ENCODE data around the gene DOCK9. TPM values are rescaled to one million over a fixed set of nuclear protein-coding genes. Genes with fewer than 3 reads are reported as not detected.

DOCK9 gene, protein sequence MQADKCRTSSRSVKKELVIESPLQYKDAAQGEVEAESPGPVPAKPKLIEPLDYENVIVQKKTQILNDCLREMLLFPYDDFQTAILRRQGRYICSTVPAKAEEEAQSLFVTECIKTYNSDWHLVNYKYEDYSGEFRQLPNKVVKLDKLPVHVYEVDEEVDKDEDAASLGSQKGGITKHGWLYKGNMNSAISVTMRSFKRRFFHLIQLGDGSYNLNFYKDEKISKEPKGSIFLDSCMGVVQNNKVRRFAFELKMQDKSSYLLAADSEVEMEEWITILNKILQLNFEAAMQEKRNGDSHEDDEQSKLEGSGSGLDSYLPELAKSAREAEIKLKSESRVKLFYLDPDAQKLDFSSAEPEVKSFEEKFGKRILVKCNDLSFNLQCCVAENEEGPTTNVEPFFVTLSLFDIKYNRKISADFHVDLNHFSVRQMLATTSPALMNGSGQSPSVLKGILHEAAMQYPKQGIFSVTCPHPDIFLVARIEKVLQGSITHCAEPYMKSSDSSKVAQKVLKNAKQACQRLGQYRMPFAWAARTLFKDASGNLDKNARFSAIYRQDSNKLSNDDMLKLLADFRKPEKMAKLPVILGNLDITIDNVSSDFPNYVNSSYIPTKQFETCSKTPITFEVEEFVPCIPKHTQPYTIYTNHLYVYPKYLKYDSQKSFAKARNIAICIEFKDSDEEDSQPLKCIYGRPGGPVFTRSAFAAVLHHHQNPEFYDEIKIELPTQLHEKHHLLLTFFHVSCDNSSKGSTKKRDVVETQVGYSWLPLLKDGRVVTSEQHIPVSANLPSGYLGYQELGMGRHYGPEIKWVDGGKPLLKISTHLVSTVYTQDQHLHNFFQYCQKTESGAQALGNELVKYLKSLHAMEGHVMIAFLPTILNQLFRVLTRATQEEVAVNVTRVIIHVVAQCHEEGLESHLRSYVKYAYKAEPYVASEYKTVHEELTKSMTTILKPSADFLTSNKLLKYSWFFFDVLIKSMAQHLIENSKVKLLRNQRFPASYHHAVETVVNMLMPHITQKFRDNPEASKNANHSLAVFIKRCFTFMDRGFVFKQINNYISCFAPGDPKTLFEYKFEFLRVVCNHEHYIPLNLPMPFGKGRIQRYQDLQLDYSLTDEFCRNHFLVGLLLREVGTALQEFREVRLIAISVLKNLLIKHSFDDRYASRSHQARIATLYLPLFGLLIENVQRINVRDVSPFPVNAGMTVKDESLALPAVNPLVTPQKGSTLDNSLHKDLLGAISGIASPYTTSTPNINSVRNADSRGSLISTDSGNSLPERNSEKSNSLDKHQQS (N-terminal part only)
- total RNA-seq: 100 to 1,000 TPM in 3 of 4 donors, 10 to 100 TPM in 1; 78.7 to 306 (median 142) TPM

DNA sequence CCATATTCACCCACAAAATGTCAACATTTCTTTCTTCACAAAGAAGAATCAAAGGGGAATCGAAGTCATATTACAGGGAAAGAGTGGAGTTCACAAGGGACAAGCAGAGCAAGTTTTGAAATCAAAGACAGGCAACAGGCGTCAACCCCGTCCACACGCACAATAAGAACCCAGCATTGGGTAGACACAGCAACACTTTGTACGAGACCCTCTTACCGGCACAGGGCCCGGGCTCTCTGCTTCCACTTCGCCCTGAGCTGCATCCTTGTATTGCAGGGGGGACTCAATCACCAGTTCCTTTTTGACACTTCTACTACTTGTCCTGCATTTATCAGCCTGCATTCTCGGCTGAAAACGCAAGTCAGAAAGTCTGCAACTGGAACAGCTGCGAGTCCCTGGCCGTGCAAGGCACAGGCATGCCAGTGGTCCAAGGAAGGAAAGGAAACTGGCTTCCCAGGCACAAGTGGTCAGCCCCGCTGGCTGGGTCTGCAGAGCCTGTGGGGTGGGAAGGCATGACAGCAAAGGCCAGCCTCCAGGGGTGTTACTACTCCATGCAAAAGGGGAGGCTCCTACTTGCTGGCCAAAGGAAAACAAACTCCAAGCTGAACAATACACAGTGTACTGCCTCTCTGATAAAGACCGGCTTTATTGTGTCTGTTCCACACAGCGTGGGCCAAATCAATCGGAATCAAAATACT is at the start of gene DOCK9:
DOCK9 (minus strand) TSS at position 497 of the 698 bp plus-strand sequence; CDS start at position 342, 155 bp downstream.
- TF ChIP-seq, protein P1, sequence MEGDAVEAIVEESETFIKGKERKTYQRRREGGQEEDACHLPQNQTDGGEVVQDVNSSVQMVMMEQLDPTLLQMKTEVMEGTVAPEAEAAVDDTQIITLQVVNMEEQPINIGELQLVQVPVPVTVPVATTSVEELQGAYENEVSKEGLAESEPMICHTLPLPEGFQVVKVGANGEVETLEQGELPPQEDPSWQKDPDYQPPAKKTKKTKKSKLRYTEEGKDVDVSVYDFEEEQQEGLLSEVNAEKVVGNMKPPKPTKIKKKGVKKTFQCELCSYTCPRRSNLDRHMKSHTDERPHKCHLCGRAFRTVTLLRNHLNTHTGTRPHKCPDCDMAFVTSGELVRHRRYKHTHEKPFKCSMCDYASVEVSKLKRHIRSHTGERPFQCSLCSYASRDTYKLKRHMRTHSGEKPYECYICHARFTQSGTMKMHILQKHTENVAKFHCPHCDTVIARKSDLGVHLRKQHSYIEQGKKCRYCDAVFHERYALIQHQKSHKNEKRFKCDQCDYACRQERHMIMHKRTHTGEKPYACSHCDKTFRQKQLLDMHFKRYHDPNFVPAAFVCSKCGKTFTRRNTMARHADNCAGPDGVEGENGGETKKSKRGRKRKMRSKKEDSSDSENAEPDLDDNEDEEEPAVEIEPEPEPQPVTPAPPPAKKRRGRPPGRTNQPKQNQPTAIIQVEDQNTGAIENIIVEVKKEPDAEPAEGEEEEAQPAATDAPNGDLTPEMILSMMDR (IDR thresholded peaks at IDR 0.05; ENCODE audit: low read depth): no peak

DNA sequence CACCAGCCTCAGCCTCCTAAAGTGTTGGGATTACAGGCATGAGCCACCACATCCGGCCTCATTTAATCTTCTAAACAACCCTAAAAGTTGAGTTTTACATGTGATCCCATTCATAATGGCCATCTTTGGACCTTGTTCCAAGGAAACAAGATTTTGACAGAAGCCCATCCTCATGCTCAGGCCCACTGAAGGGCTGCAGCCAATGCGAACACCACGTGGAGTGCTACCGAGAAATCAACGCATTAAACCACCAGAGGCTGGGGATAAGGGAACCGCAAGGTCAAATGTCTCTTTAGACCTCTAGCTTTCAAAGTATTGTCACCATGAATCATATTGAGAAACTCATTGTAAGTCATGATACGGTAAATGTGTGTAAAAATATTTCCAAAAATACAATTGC is 49.4 kb upstream of the DOCK9 start:
- TF ChIP-seq, protein P1 (IDR thresholded peaks at IDR 0.05; ENCODE audit: low read depth): no peak

DNA sequence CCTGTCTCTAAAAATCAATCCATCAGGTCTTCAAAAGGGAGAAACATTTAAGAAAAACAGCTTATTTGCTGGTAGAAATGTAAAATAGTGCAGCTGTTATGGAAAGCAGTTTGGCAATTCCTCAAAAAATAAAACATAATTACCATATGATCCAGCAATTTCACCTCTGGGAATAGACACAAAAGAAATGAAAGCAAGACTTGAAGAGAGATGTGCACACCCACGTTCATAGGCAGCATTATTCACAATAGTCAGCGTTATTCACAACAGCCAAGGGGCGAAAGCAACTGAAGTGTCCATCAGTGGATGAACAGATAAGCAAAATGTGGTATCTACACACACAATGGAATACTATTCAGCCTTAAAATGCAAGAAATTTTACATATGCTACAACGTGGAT is 45.1 kb upstream of the DOCK9 start:
- TF ChIP-seq, protein P1 (IDR thresholded peaks at IDR 0.05; ENCODE audit: low read depth): no peak

DNA sequence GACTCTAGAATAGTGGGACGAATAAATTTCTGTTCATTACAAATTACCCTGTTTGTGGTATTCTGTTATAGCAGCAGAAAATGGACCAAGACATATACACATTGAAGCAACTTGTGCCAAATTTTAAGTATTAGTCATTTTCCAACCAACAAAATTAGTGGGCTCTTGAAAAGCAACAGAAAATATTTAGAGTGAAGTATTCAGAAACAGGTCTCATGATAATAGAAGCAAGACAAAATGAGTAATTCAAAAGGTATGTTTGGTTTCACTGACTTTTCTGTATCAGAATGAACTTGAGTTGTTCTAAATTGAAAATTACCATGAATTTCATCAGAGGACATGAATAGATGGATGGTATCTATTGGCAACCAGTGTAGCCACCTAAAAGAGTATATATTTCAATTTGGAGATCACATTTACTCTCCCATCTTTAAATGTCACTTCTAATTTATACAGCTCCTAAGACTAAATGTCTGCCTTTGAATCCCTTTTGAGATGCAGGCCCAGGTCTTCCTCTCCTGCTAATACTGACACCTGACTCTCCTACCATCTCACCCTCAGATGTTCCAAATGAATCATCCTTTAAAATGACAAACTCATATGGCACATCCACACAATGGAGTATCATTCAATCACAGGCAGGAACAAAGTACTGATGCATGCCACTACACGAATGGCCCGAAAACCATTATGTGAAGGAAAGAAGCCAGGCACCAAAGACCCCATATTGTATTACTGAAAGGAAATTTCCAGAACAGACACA is 40.7 kb upstream of the DOCK9 start:
- TF ChIP-seq, protein P1 (IDR thresholded peaks at IDR 0.05; ENCODE audit: low read depth): no peak

DNA sequence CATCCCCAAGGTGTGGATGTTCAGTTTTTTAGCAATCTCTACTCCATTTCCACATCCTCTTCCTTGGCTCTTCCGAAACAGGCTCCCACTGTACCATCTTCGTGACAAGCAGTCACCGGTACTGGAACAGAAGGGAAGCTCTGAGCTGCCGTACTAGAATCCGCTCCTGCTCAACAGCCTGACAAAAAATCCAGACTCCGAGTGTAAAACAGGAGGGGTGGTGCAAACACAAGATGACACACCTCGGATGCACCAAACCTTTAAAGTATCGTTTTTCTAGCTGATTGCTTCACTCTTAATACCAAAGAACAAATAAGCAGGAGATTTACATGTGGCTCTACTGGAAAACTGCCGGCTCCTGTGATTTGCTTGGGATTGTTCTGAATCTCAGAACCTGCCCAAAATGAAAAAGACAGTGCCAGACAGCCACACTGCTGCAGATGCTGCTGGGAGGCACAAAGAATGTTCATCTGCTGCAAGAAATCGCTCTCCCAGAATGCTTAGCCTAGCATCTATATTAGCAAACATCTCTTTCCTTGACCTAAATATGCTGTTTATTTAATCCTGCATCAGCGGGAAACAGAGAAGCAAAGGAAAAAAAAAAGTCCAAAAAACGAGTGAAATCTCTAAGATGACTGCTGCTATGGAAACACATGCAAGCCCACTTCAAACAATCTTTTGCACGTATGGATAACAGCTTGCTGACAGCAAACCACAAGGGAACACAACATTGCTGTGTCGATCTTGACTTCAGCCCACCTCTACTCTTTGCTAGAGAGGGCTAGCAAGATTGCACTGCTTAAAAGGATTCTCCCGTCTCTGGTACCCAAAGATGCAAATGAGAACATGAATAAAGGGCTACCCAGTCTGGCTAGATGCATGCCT is 38.0 kb upstream of the DOCK9 start:
- TF ChIP-seq, protein P1 (IDR thresholded peaks at IDR 0.05; ENCODE audit: low read depth): no peak
